Endothelial cell (in vitro differentiated cells): ENCODE results near the gene MAGI1. TPM values are rescaled to one million over a fixed set of nuclear protein-coding genes. Genes with fewer than 3 reads are reported as not detected.

ENCODE experiments used
- DNase-seq: peaks from one replicate; pipeline ENCODE4 v3.0.0; 2021; ENCODE audit warnings: low spot score
- H3K27ac Mint-ChIP-seq: one replicate; pipeline ENCODE4 v1.8.0; 2021; ENCODE audit warnings: mixed read lengths, inconsistent platforms; ENCODE audit not compliant: unreplicated experiment
- H3K27me3 Mint-ChIP-seq: one replicate; pipeline ENCODE4 v1.8.0; 2021; ENCODE audit warnings: mild to moderate bottlenecking, moderate library complexity, mixed read lengths, inconsistent platforms; ENCODE audit not compliant: unreplicated experiment
- H3K36me3 Mint-ChIP-seq: one replicate; pipeline ENCODE4 v1.8.0; 2021; ENCODE audit warnings: mild to moderate bottlenecking, low read depth, mixed read lengths, inconsistent platforms; ENCODE audit not compliant: unreplicated experiment
- H3K4me1 Mint-ChIP-seq: one replicate; pipeline ENCODE4 v1.8.0; 2021; ENCODE audit warnings: mild to moderate bottlenecking, mixed read lengths, inconsistent platforms; ENCODE audit not compliant: unreplicated experiment
- H3K4me3 Mint-ChIP-seq: one replicate; pipeline ENCODE4 v1.8.0; 2021; ENCODE audit warnings: mild to moderate bottlenecking, mixed read lengths, inconsistent platforms; ENCODE audit not compliant: unreplicated experiment
- H3K9me3 Mint-ChIP-seq: one replicate; pipeline ENCODE4 v1.8.0; 2021; ENCODE audit warnings: mixed read lengths, inconsistent platforms; ENCODE audit not compliant: unreplicated experiment
- CTCF ChIP-seq: fragments of 200-600 bp; sonication (generic); IDR thresholded peaks from one replicate; pipeline ENCODE4 v1.5.0; 2021; ENCODE audit warnings: antibody characterized with exemption; ENCODE audit not compliant: unreplicated experiment
- total RNA-seq: library from RNA; stranded (reverse); fragmentation: NEBNext Ultra II Directional; extraction: Animal tissue kit (Norgen Biotek cat#: 25700); gene quantifications from one replicate; pipeline ENCODE4 v1.2.1, GENCODE V29; 2021; ENCODE audit not compliant: unreplicated experiment

MAGI1 gene
- total RNA-seq, 1 donor from 2014 or later, result 33.8 TPM

GRCh38 chr3:65884071-65884470, 154.6 kb downstream of the MAGI1 start:
- Mint-ChIP-seq H3K27me3 (no peaks in the 10 kb centered on the region), H3K36me3 (no peaks in the 10 kb centered on the region), H3K27ac (no peak overlapping the region), H3K9me3 (no peaks in the 10 kb centered on the region), H3K4me1 (peaks cover 21% of the 10 kb centered on the region), H3K4me3 (no peak overlapping the region)
- no peak for TF ChIP-seq CTCF
- DNase-seq, result no peak

- no peak for TF ChIP-seq CTCF
- Mint-ChIP-seq H3K4me1 (peaks cover 25% of the 10 kb centered on the region), H3K9me3 (no peaks in the 10 kb centered on the region), H3K27me3 (no peaks in the 10 kb centered on the region), H3K36me3 (no peaks in the 10 kb centered on the region), H3K27ac (peak overlapping the region; percentile 13), H3K4me3 (no peak overlapping the region)
- peak; percentile 17 for DNase-seq
Measured at GRCh38 chr3:65883613-65884012, 155.1 kb downstream of the MAGI1 start.

GRCh38 chr3:65880350-65880749, 158.4 kb downstream of the MAGI1 start:
- Mint-ChIP-seq H3K36me3 (no peaks in the 10 kb centered on the region), H3K27me3 (no peaks in the 10 kb centered on the region), H3K4me3 (no peak overlapping the region), H3K9me3 (no peaks in the 10 kb centered on the region), H3K27ac (no peak overlapping the region), H3K4me1 (peaks cover 29% of the 10 kb centered on the region)
- TF ChIP-seq CTCF, result no peak
- no peak for DNase-seq

- H3K4me1 Mint-ChIP-seq, result peaks cover 29% of the 10 kb centered on the region
- H3K27ac Mint-ChIP-seq, result no peak overlapping the region
- H3K27me3 Mint-ChIP-seq, result no peaks in the 10 kb centered on the region
- no peaks in the 10 kb centered on the region for H3K36me3 Mint-ChIP-seq
- DNase-seq, result no peak
- H3K4me3 Mint-ChIP-seq, result no peak overlapping the region
- TF ChIP-seq CTCF, result no peak
- no peaks in the 10 kb centered on the region for H3K9me3 Mint-ChIP-seq
Measured at GRCh38 chr3:65879372-65879771, 159.3 kb downstream of the MAGI1 start.

GRCh38 chr3:65878831-65879230, 159.9 kb downstream of the MAGI1 start:
- Mint-ChIP-seq H3K4me3 (no peak overlapping the region), H3K27ac (no peak overlapping the region), H3K4me1 (peaks cover 25% of the 10 kb centered on the region), H3K36me3 (no peaks in the 10 kb centered on the region), H3K27me3 (no peaks in the 10 kb centered on the region), H3K9me3 (no peaks in the 10 kb centered on the region)
- DNase-seq, result no peak
- TF ChIP-seq CTCF, result no peak
